Kidney epithelial cell (primary cell): Measurements from ENCODE around the gene ENDOV. TPM values are rescaled to one million over a fixed set of nuclear protein-coding genes. Genes with fewer than 3 reads are reported as not detected.

Experiments used
- DNase-seq: peaks from one replicate; pipeline ENCODE4 v3.0.0-alpha.2; 2010; ENCODE audit warnings: low read depth
- H3K27me3 ChIP-seq: 2 replicates; pipeline ENCODE4 v1.6.0; 2011; ENCODE audit warnings: low read length; ENCODE audit not compliant: control insufficient read depth, insufficient read depth
- H3K36me3 ChIP-seq: 2 replicates; pipeline ENCODE4 v1.5.1; 2011; ENCODE audit warnings: low read length; ENCODE audit not compliant: control insufficient read depth, insufficient read depth
- H3K4me3 ChIP-seq: 2 replicates; pipeline ENCODE4 v1.5.1; 2011; ENCODE audit warnings: low read depth, mild to moderate bottlenecking, control low read depth, low read length
- total RNA-seq: library from RNA; depleted of rRNA; stranded (reverse); fragments of >200 nt; gene quantifications from 2 replicates; pipeline ENCODE4 v1.2.3, GENCODE V29; 2015
- TF ChIP-seq, protein P1 (sequence below): IDR thresholded peaks from 2 replicates; pipeline ENCODE4 v1.5.1; 2011; ENCODE audit warnings: mild to moderate bottlenecking, moderate library complexity, low read length, control low read depth, inconsistent platforms; ENCODE audit not compliant: insufficient read depth, poor library complexity, severe bottlenecking

Gene ENDOV
- total RNA-seq, 1 donor from 2014 or later = 14.6 TPM

DNA sequence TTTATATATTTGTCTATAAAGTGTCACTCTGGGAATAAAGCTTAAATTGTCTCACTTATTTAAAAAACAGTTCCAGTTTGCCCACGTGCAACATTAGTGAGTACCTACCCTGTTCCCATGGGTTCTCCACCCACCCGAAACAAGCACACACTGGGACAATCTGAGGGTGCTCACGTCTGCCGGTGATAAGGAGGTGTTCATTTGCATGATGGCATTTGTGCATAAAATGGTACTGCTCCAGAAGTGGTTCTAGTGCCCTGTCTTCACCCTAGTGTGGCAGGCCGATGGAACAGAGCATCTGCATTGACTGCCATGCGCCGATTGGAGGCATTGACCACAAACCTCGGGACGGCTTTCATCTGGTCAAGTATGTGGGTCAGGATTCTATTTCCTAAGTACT lies 35.6 kb upstream of the ENDOV start:
- TF ChIP-seq, protein P1, sequence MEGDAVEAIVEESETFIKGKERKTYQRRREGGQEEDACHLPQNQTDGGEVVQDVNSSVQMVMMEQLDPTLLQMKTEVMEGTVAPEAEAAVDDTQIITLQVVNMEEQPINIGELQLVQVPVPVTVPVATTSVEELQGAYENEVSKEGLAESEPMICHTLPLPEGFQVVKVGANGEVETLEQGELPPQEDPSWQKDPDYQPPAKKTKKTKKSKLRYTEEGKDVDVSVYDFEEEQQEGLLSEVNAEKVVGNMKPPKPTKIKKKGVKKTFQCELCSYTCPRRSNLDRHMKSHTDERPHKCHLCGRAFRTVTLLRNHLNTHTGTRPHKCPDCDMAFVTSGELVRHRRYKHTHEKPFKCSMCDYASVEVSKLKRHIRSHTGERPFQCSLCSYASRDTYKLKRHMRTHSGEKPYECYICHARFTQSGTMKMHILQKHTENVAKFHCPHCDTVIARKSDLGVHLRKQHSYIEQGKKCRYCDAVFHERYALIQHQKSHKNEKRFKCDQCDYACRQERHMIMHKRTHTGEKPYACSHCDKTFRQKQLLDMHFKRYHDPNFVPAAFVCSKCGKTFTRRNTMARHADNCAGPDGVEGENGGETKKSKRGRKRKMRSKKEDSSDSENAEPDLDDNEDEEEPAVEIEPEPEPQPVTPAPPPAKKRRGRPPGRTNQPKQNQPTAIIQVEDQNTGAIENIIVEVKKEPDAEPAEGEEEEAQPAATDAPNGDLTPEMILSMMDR = no peak
- DNase-seq = no peak
- no peak overlapping the region for H3K4me3 ChIP-seq
- H3K27me3 ChIP-seq = no peaks in the 10 kb centered on the region
- H3K36me3 ChIP-seq = peaks cover 4% of the 10 kb centered on the region

DNA sequence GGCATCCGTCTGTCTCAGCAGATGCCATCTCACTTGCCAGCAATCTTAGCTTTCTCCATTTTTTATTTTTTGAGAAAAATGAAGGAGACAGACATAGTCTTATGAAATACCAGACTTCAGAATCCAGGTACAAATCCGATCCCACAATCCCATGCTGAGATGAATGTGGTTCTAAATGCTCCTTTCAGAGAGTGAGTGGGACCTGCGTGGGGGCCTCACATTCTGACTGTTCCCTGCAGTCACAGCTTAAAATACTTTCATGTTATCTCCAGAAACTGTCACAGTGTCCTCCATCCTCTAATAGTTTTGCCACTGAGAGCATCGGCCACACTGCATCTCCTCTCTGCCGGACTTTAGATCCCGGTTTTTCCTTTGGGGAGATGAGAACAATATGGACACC lies 34.9 kb upstream of the ENDOV start:
- TF ChIP-seq, protein P1 = no peak
- DNase-seq = no peak
- Histone ChIP-seq H3K27me3 (no peaks in the 10 kb centered on the region), H3K4me3 (no peak overlapping the region), H3K36me3 (peaks cover 4% of the 10 kb centered on the region)

DNA sequence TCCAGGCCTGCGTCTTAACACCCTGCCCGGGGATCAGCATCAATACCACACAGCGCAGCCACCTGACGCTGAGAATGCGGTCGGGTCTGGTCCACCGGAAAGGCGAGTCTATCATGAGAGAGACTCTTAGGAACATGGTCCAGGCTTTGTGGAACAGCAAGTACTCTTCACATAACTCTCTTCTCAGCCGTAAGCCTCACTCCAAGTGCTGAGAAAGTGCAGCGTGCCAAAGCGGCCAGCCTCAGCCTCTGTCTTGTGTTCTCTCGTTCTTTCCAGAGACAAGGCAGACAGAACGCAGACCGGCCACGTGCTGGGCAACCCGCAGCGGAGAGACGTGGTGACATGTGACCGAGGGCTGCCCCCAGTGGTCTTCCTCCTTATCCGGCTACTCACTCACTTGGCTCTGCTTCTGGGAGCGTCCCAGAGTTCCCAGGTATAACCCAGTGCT lies 34.4 kb upstream of the ENDOV start:
- peaks cover 4% of the 10 kb centered on the region for H3K36me3 ChIP-seq

DNA sequence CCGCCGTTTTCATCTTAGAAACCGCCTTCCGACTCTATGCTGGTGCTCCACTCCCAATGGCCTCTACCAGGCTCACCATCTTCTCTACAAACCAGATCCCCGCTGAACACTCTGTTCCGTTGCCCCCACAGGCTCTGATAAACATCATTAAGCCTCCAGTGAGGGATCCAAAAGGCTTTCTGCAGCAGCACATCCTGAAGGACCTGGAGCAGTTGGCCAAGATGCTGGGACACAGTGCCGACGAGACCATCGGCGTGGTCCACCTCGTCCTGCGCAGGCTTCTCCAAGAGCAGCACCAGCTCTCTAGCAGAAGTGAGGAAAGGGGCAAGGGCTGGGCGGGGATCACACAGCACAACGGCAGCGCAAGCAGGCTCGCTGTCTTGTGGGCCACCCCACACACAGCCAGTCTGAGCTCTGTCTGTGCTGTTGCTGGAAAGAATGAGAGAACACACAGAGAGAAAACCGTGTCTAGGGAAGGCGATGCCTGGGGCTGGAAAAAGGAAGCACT lies 33.5 kb upstream of the ENDOV start:
- Histone ChIP-seq H3K27me3 (no peaks in the 10 kb centered on the region), H3K4me3 (no peak overlapping the region), H3K36me3 (peaks cover 4% of the 10 kb centered on the region)
- DNase-seq = no peak
- TF ChIP-seq, protein P1 = no peak

More for the DNA sequence above, 34.4 kb upstream of the ENDOV start:
- H3K4me3 ChIP-seq = no peak overlapping the region
- no peak for DNase-seq
- H3K27me3 ChIP-seq = no peaks in the 10 kb centered on the region
- TF ChIP-seq, protein P1 = no peak

DNA sequence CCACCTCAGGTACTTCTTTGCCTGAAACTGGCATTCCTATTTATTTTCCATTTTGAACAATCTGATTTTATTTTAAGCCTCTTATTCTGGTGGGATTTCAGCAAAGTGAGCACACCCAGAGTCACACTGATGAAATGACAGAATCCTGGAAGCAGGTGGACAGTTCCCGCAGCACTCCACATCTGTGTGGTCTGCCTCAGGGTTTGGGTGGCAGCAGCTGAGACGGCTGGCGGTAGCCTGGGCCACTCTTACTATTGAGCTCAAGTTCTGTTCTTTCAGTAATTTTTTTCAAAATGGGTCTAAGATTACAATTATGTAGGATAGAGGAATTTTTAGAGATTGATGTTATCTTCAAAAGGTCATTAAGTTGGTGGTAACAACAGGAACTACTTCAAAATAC lies 32.5 kb upstream of the ENDOV start:
- DNase-seq = no peak
- Histone ChIP-seq H3K36me3 (peaks cover 4% of the 10 kb centered on the region), H3K27me3 (no peaks in the 10 kb centered on the region), H3K4me3 (no peak overlapping the region)
- TF ChIP-seq, protein P1 = no peak

DNA sequence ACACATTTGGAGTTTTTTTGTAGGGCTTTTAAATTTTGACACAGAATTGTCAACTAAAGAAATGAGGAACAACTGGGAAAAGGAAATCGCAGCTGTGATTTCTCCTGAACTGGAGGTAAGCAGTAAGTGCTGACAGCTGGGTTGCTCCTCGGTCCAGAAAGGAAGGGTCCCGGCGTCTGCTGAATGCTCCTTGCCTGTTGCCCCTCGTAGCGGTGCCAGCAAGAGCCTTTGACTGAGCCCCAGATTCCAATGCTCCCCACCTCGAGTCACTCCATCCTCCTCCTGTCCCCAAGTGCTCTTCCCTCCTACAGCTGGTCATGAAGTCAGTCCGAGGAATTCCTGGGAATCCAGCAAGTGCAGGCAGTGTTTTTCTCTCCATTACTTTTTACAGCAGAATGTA lies 32.0 kb upstream of the ENDOV start:
- no peaks in the 10 kb centered on the region for H3K27me3 ChIP-seq
- H3K36me3 ChIP-seq = peaks cover 2% of the 10 kb centered on the region
- TF ChIP-seq, protein P1 = no peak
- H3K4me3 ChIP-seq = no peak overlapping the region
- no peak for DNase-seq
